NCI-H446 treated with DMSO at 0.1 percent for 48 hours (cell line): ENCODE measurements around the gene POFUT1.

Source experiments
- DNase-seq: peaks from one replicate; lab custom pipeline; 2025; lab: John Stamatoyannopoulos, UW

The POFUT1 gene

GRCh38 chr20:32206760-32207625, 687 bp upstream of the POFUT1 start:
- DNase-seq = no peak

- DNase-seq = no peak
Measured at GRCh38 chr20:32208499-32209154, 947 bp downstream of the POFUT1 start.

- DNase-seq = no peak
Measured at GRCh38 chr20:32209850-32210605, 2.3 kb downstream of the POFUT1 start.

GRCh38 chr20:32213870-32214269, 6.2 kb downstream of the POFUT1 start:
- no peak for DNase-seq

- DNase-seq = no peak
Measured at GRCh38 chr20:32215147-32215546, 7.5 kb downstream of the POFUT1 start.

GRCh38 chr20:32215729-32216128, 8.0 kb downstream of the POFUT1 start:
- DNase-seq = no peak

- no peak for DNase-seq
Measured at GRCh38 chr20:32216179-32217142, 8.8 kb downstream of the POFUT1 start.

- no peak for DNase-seq
Measured at GRCh38 chr20:32218156-32218900, 10.6 kb downstream of the POFUT1 start.

- DNase-seq = no peak
Measured at GRCh38 chr20:32224463-32224862, 16.8 kb downstream of the POFUT1 start.

GRCh38 chr20:32226391-32226790, 18.7 kb downstream of the POFUT1 start:
- DNase-seq = no peak

- no peak for DNase-seq
Measured at GRCh38 chr20:32227306-32227705, 19.6 kb downstream of the POFUT1 start.

GRCh38 chr20:32227744-32228688, 20.3 kb downstream of the POFUT1 start:
- no peak for DNase-seq

- DNase-seq = no peak
Measured at GRCh38 chr20:32229251-32229747, 21.6 kb downstream of the POFUT1 start.

GRCh38 chr20:32230707-32231106, 23.0 kb downstream of the POFUT1 start:
- DNase-seq = no peak

GRCh38 chr20:32231245-32231644, 23.6 kb downstream of the POFUT1 start:
- DNase-seq = no peak

- no peak for DNase-seq
Measured at GRCh38 chr20:32231847-32232246, 24.2 kb downstream of the POFUT1 start.

- DNase-seq = no peak
Measured at GRCh38 chr20:32232326-32232886, 24.7 kb downstream of the POFUT1 start.

GRCh38 chr20:32233286-32233685, 25.6 kb downstream of the POFUT1 start:
- no peak for DNase-seq
